Measurements from ENCODE around the gene LZIC.

Gene LZIC

GRCh38 chr1:9890224-9890731 lies 52.9 kb downstream of the LZIC start:
- peak overlapping the region; percentile 51 for H3K27ac ChIP-seq
- TF ChIP-seq, protein P1, sequence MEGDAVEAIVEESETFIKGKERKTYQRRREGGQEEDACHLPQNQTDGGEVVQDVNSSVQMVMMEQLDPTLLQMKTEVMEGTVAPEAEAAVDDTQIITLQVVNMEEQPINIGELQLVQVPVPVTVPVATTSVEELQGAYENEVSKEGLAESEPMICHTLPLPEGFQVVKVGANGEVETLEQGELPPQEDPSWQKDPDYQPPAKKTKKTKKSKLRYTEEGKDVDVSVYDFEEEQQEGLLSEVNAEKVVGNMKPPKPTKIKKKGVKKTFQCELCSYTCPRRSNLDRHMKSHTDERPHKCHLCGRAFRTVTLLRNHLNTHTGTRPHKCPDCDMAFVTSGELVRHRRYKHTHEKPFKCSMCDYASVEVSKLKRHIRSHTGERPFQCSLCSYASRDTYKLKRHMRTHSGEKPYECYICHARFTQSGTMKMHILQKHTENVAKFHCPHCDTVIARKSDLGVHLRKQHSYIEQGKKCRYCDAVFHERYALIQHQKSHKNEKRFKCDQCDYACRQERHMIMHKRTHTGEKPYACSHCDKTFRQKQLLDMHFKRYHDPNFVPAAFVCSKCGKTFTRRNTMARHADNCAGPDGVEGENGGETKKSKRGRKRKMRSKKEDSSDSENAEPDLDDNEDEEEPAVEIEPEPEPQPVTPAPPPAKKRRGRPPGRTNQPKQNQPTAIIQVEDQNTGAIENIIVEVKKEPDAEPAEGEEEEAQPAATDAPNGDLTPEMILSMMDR (conservative IDR thresholded peaks at IDR 0.05): no peak

- H3K27ac ChIP-seq: peak overlapping the region; percentile 51
- TF ChIP-seq, protein P1 (conservative IDR thresholded peaks at IDR 0.05): no peak
Measured at GRCh38 chr1:9889411-9889810, 53.8 kb downstream of the LZIC start.

GRCh38 chr1:9888886-9889285 lies 54.3 kb downstream of the LZIC start:
- H3K27ac ChIP-seq: no peak overlapping the region; the same call in 1 of the 2 replicates
- TF ChIP-seq, protein P1 (conservative IDR thresholded peaks at IDR 0.05): no peak

DNA sequence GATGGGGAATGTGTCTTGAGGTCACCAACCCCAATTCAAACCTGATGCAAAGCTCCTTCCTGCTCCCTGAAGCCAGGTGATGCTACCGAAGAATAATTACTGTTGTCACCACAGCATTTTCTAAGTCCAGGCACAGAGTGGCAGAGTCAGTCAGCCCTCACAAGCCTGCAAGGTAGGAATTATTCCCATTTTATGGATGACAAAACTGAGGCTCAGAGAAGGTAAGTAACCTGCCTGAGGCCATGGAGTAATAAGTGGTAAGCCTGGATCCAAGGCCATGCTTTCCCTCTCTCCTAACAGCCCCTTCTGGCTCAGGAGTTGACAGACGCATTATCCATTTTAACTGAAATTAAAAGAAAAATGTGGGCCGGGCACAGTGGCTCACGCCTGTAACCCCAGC lies 56.1 kb downstream of the LZIC start:
- no peak overlapping the region for H3K27ac ChIP-seq
- TF ChIP-seq, protein P1 (conservative IDR thresholded peaks at IDR 0.05): no peak

DNA sequence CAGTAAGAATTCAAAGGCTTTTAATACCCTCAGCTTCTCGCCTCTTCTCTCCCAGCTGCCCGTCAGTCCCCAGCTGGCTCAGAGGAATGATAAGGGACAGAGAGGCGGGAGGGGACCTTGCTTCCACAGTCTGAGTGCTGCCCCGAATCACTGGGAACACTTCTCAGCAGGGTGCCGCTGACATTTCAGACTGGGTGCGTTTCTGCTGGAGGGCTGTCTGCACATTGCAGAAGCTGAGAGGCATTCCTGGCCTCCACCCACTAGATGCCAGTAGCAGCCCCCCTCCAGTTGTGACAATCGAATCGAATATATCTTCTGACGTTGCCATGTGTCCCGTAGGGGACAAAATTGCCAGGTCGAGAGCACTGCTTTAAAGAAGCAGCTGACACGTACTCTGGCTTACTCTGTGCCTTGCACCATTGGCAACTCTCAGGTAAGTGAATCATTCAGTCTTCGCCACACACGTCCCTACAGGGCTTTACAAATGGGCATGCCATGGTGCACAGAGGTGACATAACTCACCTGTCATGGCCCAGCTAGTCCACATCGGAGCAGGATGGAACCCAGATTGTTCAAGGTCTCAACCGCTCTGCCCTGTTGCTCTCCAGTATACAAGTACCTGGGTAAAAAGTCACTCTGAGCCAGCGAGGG lies 57.0 kb downstream of the LZIC start:
- TF ChIP-seq, protein P1 (conservative IDR thresholded peaks at IDR 0.05): no peak
- no peak overlapping the region for H3K27ac ChIP-seq

DNA sequence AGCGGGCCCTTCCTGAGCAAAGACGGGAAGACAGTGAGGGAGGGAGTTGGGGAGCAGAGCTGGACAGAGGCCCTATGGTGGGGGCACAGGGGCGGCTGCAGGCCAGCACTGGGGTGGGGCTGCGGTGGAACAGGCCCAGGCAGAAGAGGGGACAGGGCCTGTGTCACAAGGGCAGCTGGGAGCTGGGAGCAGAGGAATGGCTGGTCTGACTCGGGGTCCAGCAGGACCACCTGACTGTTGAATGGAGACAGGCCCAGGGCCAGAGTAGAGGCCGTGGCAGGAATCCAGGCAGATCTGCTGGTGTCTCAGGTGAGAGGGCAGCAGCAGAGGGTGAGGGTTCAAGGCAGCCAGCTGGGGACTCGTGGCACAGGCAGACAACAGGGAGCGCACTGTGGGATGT lies 58.4 kb downstream of the LZIC start:
- no peak overlapping the region for H3K27ac ChIP-seq
- TF ChIP-seq, protein P1 (conservative IDR thresholded peaks at IDR 0.05): no peak

GRCh38 chr1:9883585-9884449 lies 59.4 kb downstream of the LZIC start:
- H3K27ac ChIP-seq: no peak overlapping the region
- TF ChIP-seq, protein P1 (conservative IDR thresholded peaks at IDR 0.05): no peak
